Non-pigmented ciliary epithelial cell (primary cell): ENCODE results near the gene MPST.

Experiments used
- DNase-seq: peaks from one replicate; pipeline ENCODE4 v3.0.0-alpha.2; 2010; ENCODE audit warnings: low read depth

MPST gene

GRCh38 chr22:37079158-37079557 is 59.6 kb downstream of the MPST start:
- DNase-seq, result no peak
